ENCODE results near the gene DHRSX.
A peak's percentile ranks its signal among the peaks of the same experiment; 100 is the strongest.
"Not testable (repeated sequence)": the region's sequence is repeated elsewhere in the genome, so short reads cannot be mapped to it uniquely, and the experiment has no call there.

DHRSX gene

DNA sequence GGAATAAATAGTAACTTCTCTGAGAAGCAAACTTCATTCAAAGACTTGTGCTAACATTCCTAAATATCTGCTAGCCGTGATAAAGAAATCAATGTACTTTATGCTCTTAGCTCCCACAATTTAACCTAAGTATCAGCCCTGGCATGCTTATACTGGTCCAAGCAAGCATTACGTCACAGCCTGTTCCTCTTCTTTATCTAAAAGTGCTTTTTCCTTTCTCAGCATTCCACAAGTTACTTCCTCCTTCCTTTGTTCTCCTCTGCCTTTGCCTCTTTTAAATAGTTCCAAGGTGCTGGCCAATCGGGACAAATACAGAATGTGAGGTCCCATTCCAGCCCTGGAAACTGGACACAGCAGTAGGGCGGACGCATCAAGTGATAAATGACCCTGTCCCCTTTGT is 249.6 kb downstream of the DHRSX start:
- Mint-ChIP-seq H3K27me3 (no peaks in the 10 kb centered on the region), H3K4me1 (ENCODE audit: low read depth) (no peaks in the 10 kb centered on the region), H3K4me3 (no peak overlapping the region), H3K36me3 (peaks cover 27% of the 10 kb centered on the region), H3K9me3 (ENCODE audit: low read depth) (peaks cover 5% of the 10 kb centered on the region), H3K27ac (no peak overlapping the region)

- no peaks in the 10 kb centered on the region for H3K4me1 Mint-ChIP-seq (ENCODE audit: low read depth)
- no peak overlapping the region for H3K4me3 Mint-ChIP-seq
- no peaks in the 10 kb centered on the region for H3K27me3 Mint-ChIP-seq
- H3K36me3 Mint-ChIP-seq: peaks cover 25% of the 10 kb centered on the region
- no peak overlapping the region for H3K27ac Mint-ChIP-seq
- H3K9me3 Mint-ChIP-seq (ENCODE audit: low read depth): peaks cover 9% of the 10 kb centered on the region
Observed at GRCh38 chrX:2243913-2244460, 256.8 kb downstream of the DHRSX start.

DNA sequence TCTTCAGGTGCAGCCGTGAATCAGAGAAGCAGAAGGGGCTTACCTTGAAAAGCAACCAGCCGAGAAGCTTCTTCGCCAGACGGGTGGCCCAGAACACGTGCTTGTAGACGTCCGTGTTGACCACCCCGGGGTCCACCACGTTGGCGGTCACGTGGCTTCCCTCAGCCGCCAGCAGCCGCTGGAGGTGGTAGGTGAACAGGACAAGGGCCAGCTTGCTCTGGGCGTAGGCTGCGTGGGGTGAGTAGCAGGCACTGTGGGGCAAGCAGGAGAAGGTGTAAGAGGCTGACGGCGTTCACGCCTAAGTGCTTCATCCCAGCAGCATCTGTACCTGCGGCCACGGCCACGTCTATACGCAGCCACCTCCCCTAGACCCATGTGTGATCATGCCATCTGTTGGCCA is 257.8 kb downstream of the DHRSX start:
- H3K27me3 Mint-ChIP-seq: no peaks in the 10 kb centered on the region
- no peaks in the 10 kb centered on the region for H3K4me1 Mint-ChIP-seq (ENCODE audit: low read depth)
- peaks cover 9% of the 10 kb centered on the region for H3K9me3 Mint-ChIP-seq (ENCODE audit: low read depth)
- no peak overlapping the region for H3K4me3 Mint-ChIP-seq
- peaks cover 24% of the 10 kb centered on the region for H3K36me3 Mint-ChIP-seq
- no peak overlapping the region for H3K27ac Mint-ChIP-seq

- Mint-ChIP-seq H3K36me3 (peaks cover 21% of the 10 kb centered on the region), H3K27me3 (no peaks in the 10 kb centered on the region), H3K4me1 (ENCODE audit: low read depth) (no peaks in the 10 kb centered on the region), H3K27ac (no peak overlapping the region), H3K9me3 (ENCODE audit: low read depth) (peaks cover 9% of the 10 kb centered on the region), H3K4me3 (no peak overlapping the region)
Observed at GRCh38 chrX:2242326-2242725, 258.4 kb downstream of the DHRSX start.

- not testable (repeated sequence) for H3K9me3 Mint-ChIP-seq (ENCODE audit: low read depth); H3K27me3 Mint-ChIP-seq; H3K27ac Mint-ChIP-seq; H3K4me1 Mint-ChIP-seq (ENCODE audit: low read depth); H3K4me3 Mint-ChIP-seq
- peaks cover 23% of the 10 kb centered on the region for H3K36me3 Mint-ChIP-seq
Observed at GRCh38 chrX:2241496-2241895, 259.3 kb downstream of the DHRSX start.

DNA sequence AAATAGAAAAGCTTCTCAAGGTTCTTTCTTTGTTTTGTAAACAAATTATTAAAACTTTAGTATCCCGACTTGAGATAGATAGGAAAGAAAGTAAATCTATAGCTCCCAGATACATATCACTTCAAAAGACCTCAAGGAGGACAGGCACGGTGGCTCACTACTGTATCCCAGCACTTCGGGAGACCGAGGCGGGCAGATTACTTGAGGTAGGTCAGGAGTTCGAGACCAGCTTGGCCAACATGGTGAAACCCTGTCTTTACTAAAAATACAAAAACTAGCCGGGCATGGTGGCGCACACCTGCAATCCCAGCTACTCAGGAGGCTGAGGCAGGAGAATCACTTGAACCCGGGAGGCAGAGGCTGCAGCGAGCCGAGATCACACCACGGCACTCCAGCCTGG is 260.0 kb downstream of the DHRSX start:
- not testable (repeated sequence) for H3K4me3 Mint-ChIP-seq; H3K9me3 Mint-ChIP-seq (ENCODE audit: low read depth); H3K4me1 Mint-ChIP-seq (ENCODE audit: low read depth); H3K27me3 Mint-ChIP-seq; H3K27ac Mint-ChIP-seq
- H3K36me3 Mint-ChIP-seq: peaks cover 23% of the 10 kb centered on the region

DNA sequence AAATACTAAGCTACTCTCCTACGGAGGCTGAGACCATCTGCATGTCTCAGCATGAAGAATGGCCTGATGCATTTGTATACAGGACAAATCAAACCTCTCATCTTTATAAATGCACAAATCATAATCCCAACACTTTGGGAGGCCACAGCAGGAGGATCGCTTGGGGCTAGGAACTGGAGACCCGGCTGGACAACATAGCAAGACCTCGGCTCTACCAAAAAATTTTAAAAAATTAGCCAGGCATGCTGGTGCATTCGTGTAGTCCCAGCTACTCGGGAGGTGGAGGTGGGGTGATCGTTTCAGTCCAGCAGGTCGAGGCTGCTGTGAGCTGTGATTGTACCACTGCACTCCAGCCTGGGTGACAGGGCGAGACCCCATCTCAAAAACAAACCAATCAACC is 262.8 kb downstream of the DHRSX start:
- H3K4me3 Mint-ChIP-seq: no peak overlapping the region
- peaks cover 5% of the 10 kb centered on the region for H3K9me3 Mint-ChIP-seq (ENCODE audit: low read depth)
- H3K4me1 Mint-ChIP-seq (ENCODE audit: low read depth): peaks cover 14% of the 10 kb centered on the region
- no peak overlapping the region for H3K27ac Mint-ChIP-seq
- H3K36me3 Mint-ChIP-seq: peaks cover 18% of the 10 kb centered on the region
- H3K27me3 Mint-ChIP-seq: no peaks in the 10 kb centered on the region

GRCh38 chrX:2231570-2232192 is 269.1 kb downstream of the DHRSX start:
- no peak overlapping the region for H3K27ac Mint-ChIP-seq
- peaks cover 21% of the 10 kb centered on the region for H3K36me3 Mint-ChIP-seq
- no peaks in the 10 kb centered on the region for H3K27me3 Mint-ChIP-seq
- H3K4me3 Mint-ChIP-seq: no peak overlapping the region
- H3K9me3 Mint-ChIP-seq (ENCODE audit: low read depth): peaks cover 20% of the 10 kb centered on the region
- H3K4me1 Mint-ChIP-seq (ENCODE audit: low read depth): peaks cover 20% of the 10 kb centered on the region

GRCh38 chrX:2230457-2230856 is 270.3 kb downstream of the DHRSX start:
- H3K4me1 Mint-ChIP-seq (ENCODE audit: low read depth): peaks cover 20% of the 10 kb centered on the region
- peaks cover 22% of the 10 kb centered on the region for H3K36me3 Mint-ChIP-seq
- peaks cover 20% of the 10 kb centered on the region for H3K9me3 Mint-ChIP-seq (ENCODE audit: low read depth)
- H3K4me3 Mint-ChIP-seq: no peak overlapping the region
- no peak overlapping the region for H3K27ac Mint-ChIP-seq
- H3K27me3 Mint-ChIP-seq: no peaks in the 10 kb centered on the region

- Mint-ChIP-seq H3K27ac (no peak overlapping the region), H3K27me3 (no peaks in the 10 kb centered on the region), H3K4me1 (ENCODE audit: low read depth) (peaks cover 11% of the 10 kb centered on the region), H3K4me3 (no peak overlapping the region), H3K36me3 (peaks cover 30% of the 10 kb centered on the region), H3K9me3 (ENCODE audit: low read depth) (peaks cover 20% of the 10 kb centered on the region)
Observed at GRCh38 chrX:2228536-2228935, 272.2 kb downstream of the DHRSX start.

DNA sequence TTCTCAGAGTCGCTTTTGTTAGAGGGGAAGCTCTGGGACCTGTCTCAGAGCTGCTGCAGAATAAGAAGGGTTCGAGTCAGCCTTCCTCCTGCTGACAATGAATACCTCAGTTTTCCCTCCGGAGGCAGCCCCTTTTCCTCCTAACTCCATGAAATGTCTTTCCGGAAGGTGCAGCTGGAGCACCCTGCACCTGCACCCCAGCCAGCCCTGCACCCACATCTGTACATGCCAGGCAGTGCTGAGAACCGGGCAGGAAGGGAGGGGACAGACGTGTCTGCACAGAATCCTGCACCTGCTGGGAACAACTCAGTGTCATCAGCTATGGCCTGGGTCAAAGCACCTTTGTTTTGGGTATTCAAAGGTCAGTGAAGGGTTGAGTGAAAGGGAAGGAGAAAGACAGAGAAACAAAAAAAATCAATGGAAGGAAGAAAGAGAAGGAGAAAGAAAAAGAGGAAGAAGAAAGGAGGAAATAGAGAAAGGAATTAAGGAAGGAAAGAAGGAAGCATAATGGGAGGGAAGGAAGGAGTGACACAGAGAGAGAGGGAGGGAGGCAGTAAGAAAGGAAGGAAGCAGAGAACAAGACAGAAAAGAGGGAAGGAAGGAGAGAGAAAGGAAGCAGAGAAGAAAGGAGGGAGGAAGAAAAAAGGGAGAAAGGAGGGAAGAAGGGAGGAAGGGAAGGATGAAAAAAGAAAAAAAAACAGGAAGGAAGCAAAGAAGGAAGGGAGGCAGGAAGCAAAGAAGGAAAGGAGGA is 273.7 kb downstream of the DHRSX start:
- Mint-ChIP-seq H3K9me3 (ENCODE audit: low read depth) (peaks cover 24% of the 10 kb centered on the region), H3K27me3 (no peaks in the 10 kb centered on the region), H3K36me3 (peaks cover 37% of the 10 kb centered on the region), H3K4me3 (no peak overlapping the region), H3K27ac (peak overlapping the region; percentile 10), H3K4me1 (ENCODE audit: low read depth) (peaks cover 4% of the 10 kb centered on the region)

GRCh38 chrX:2226182-2226581 is 274.6 kb downstream of the DHRSX start:
- H3K4me1 Mint-ChIP-seq (ENCODE audit: low read depth): peaks cover 4% of the 10 kb centered on the region
- no peak overlapping the region for H3K4me3 Mint-ChIP-seq
- H3K27ac Mint-ChIP-seq: no peak overlapping the region
- peaks cover 24% of the 10 kb centered on the region for H3K9me3 Mint-ChIP-seq (ENCODE audit: low read depth)
- H3K36me3 Mint-ChIP-seq: peaks cover 35% of the 10 kb centered on the region
- no peaks in the 10 kb centered on the region for H3K27me3 Mint-ChIP-seq

DNA sequence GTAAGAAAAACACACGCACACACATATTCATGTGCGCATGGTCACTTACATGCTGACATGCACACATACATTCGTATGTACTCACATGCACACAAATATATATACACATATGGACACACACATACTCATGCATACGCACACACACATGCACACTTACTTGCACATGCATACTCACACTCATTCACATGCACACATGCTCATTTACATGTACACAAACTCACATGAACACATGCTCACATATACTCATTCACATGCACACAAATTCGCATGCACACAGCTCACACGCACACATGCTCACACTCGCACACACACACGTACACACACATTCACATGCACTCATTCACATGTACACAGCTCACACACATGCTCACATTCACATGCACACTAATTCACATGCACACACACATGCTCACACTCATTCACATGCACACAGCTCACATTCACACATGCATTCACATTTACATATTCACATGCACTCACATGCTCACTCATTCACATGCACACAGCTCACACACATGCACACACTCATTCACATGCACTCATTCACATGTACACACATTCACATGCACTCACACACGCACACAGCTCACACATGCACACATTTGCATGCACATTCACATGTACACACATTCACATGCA is 276.1 kb downstream of the DHRSX start:
- Mint-ChIP-seq H3K4me3 (no peak overlapping the region), H3K36me3 (peaks cover 36% of the 10 kb centered on the region), H3K27me3 (no peaks in the 10 kb centered on the region), H3K9me3 (ENCODE audit: low read depth) (peaks cover 17% of the 10 kb centered on the region), H3K27ac (no peak overlapping the region), H3K4me1 (ENCODE audit: low read depth) (peaks cover 4% of the 10 kb centered on the region)

DNA sequence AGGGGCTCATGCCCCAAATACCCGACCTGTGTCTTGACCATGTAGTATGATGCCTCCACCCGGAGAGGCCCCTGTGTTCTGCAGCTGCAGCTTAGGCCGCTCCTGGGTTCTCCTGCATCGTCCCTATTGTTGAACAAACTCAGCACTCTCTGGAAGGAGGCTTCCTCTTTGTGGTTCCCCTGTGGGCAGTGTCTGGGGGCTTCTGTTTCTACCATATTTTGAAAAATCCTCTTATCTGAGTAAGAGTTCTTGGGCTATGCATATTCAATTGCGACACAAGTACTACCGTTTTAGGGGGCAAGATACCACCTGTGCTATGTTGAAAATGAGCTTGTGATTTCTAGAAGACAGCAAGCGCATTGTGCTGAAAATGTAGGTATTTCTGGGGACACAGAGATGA is 276.6 kb downstream of the DHRSX start:
- Mint-ChIP-seq H3K27me3 (no peaks in the 10 kb centered on the region), H3K4me3 (no peak overlapping the region), H3K27ac (no peak overlapping the region), H3K36me3 (peaks cover 35% of the 10 kb centered on the region), H3K4me1 (ENCODE audit: low read depth) (no peaks in the 10 kb centered on the region), H3K9me3 (ENCODE audit: low read depth) (peaks cover 12% of the 10 kb centered on the region)

- Mint-ChIP-seq H3K4me1 (ENCODE audit: low read depth) (no peaks in the 10 kb centered on the region), H3K27ac (no peak overlapping the region), H3K9me3 (ENCODE audit: low read depth) (peaks cover 9% of the 10 kb centered on the region), H3K36me3 (peaks cover 41% of the 10 kb centered on the region), H3K4me3 (no peak overlapping the region), H3K27me3 (no peaks in the 10 kb centered on the region)
Observed at GRCh38 chrX:2220829-2221567, 279.8 kb downstream of the DHRSX start.
